Large intestine (tissue), 3 donors: ENCODE results near the gene LCN12. TPM values are rescaled to one million over a fixed set of nuclear protein-coding genes. Genes with fewer than 3 reads are reported as not detected.

Experiments used
- DNase-seq, 2 donors: peaks; one replicate each; pipeline versions ENCODE4 v3.0.0 to v3.0.0-alpha.2; 2013
- H3K27ac ChIP-seq: one replicate; pipeline ENCODE4 v1.5.1; 2013; ENCODE audit warnings: low read length
- H3K27me3 ChIP-seq: 2 replicates; pipeline ENCODE4 v1.6.1; 2013; ENCODE audit warnings: low read length; ENCODE audit not compliant: control insufficient read depth, insufficient read depth
- H3K36me3 ChIP-seq: 2 replicates; pipeline ENCODE4 v1.6.1; 2013; ENCODE audit warnings: low read length; ENCODE audit not compliant: control insufficient read depth, insufficient read depth
- H3K4me1 ChIP-seq: one replicate; pipeline ENCODE4 v1.6.1; 2013; ENCODE audit warnings: low read length; ENCODE audit not compliant: control insufficient read depth, insufficient read depth
- H3K4me3 ChIP-seq: one replicate; pipeline ENCODE4 v1.5.1; 2013; ENCODE audit warnings: low read length
- H3K9me3 ChIP-seq: one replicate; pipeline ENCODE4 v1.6.1; 2013; ENCODE audit warnings: mild to moderate bottlenecking, low read depth, low read length, moderate library complexity; ENCODE audit not compliant: control insufficient read depth
- WGBS: methylation state at CpG from one replicate; pipeline ENCODE4 v1.1.5; 2013; ENCODE audit warnings: low lambda C conversion rate; ENCODE audit not compliant: insufficient coverage; 5-methylcytosine and 5-hydroxymethylcytosine counted together
- polyA plus RNA-seq: library from polyadenylated mRNA; unstranded; fragments of 120-200 nt; gene quantifications from one replicate; pipeline ENCODE4 v1.2.1, GENCODE V29; 2013

LCN12 gene
- polyA plus RNA-seq, 1 donor, result 121 TPM

- peaks cover 46% of the 10 kb centered on the region for H3K36me3 ChIP-seq
- H3K27ac ChIP-seq, result no peak overlapping the region
- no peak overlapping the region for H3K4me3 ChIP-seq
- peaks cover 12% of the 10 kb centered on the region for H3K4me1 ChIP-seq
- no CpG with 5 or more reads among the region's 16 CpGs for WGBS
- H3K9me3 ChIP-seq, result peaks cover 28% of the 10 kb centered on the region
- DNase-seq, result no peak
- no peaks in the 10 kb centered on the region for H3K27me3 ChIP-seq
These were observed 12.0 kb upstream of the LCN12 start for GRCh38 chr9:136939996-136940525.

DNA sequence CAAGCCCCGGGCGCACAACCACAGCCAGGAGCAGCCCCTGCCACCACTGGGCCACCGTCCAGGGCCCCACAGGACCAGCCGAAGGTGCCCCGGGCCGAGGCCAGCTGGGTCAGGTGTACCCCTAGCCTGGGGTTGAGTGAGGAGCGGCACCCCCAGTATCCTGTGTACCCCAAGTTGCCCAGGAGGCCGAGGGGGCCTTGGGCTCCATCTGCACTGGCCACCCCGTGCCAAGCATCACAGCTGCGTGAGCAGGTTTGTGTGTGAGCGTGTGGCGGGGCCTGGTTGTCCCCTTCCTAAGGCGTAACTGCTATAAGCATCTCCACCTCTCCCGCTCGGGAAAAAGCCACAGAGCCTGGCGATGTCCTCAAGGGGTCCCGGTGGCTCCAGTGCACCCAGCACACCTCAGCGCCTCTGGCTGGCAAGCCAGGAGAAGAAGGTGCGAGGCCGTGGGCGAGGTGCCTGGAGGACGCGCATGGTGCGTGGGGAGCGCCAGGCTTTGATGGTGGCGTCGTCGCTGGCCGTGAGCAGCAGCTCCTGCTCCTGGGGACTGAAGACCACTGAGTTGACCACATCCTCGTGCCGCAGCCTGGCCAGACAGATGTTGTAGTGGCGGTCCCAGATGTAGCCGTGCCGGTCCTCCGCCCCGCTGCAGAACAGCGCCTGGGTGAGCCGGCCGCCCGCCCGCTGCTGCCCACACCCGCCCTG is 11.4 kb upstream of the LCN12 start:
- peaks cover 18% of the 10 kb centered on the region for H3K4me1 ChIP-seq
- no CpG with 5 or more reads among the region's 42 CpGs for WGBS
- no peak for DNase-seq

DNA sequence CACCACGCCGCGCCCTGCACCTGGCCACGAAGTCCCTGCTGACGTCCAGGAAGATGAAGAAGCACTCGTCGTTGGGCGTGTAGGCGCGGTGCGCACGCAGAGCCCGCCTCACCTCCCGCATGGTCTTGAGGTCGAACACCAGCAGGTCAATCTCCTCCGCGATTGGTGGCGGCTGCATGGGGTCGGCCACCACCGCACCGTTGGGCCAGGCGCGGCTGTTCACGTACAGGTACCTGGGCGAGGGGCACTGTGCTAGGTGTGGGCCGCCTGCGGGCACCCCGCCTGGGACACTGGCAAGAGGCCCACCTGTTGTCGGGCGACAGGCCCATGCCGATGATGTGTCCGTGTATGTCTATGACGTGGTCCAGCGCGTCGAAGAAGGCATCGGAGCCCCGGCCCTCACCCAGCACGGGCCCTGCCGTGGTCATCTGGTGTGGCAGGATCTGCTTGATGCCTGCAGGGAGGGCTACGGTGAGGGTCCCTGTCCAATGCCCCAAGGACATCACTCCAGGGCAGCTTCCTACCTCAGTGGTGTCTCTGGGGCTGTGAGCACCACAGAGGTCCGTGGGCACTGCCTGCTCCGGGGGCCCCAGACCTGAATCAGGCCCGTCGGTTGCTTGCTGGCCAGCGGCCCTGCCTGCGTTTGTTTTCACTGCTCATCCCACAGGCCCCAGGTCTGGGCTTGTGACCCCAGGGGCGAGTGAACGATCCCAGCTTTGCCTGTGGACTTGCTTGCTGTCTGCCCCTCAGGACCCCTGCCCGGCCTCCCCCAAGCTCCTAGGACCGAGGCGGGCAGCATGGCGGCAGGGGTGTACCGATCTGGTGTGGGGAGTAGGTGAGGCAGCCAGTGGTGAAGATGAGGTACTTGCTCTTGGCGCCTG is 10.6 kb upstream of the LCN12 start:
- Histone ChIP-seq H3K4me1 (peaks cover 26% of the 10 kb centered on the region), H3K27me3 (no peaks in the 10 kb centered on the region), H3K9me3 (peaks cover 28% of the 10 kb centered on the region), H3K27ac (no peak overlapping the region), H3K36me3 (peaks cover 46% of the 10 kb centered on the region), H3K4me3 (no peak overlapping the region)
- DNase-seq, result no peak
- no CpG with 5 or more reads among the region's 55 CpGs for WGBS

More for the DNA sequence above, 11.4 kb upstream of the LCN12 start:
- H3K4me3 ChIP-seq, result no peak overlapping the region
- H3K27ac ChIP-seq, result no peak overlapping the region
- H3K27me3 ChIP-seq, result no peaks in the 10 kb centered on the region
- H3K36me3 ChIP-seq, result peaks cover 46% of the 10 kb centered on the region
- peaks cover 28% of the 10 kb centered on the region for H3K9me3 ChIP-seq

- peaks cover 28% of the 10 kb centered on the region for H3K9me3 ChIP-seq
- no peak overlapping the region for H3K27ac ChIP-seq
- H3K4me3 ChIP-seq, result no peak overlapping the region
- no peak for DNase-seq
- no CpG with 5 or more reads among the region's 60 CpGs for WGBS
- peaks cover 46% of the 10 kb centered on the region for H3K36me3 ChIP-seq
- peaks cover 27% of the 10 kb centered on the region for H3K4me1 ChIP-seq
- no peaks in the 10 kb centered on the region for H3K27me3 ChIP-seq
These were observed 9.8 kb upstream of the LCN12 start for GRCh38 chr9:136942112-136942880.

GRCh38 chr9:136942881-136943230 is 9.2 kb upstream of the LCN12 start:
- H3K27me3 ChIP-seq, result no peaks in the 10 kb centered on the region
- WGBS, result no CpG with 5 or more reads among the region's 16 CpGs
- peaks cover 43% of the 10 kb centered on the region for H3K36me3 ChIP-seq
- H3K4me1 ChIP-seq, result peaks cover 30% of the 10 kb centered on the region
- no peak overlapping the region for H3K27ac ChIP-seq
- H3K4me3 ChIP-seq, result peak overlapping the region; percentile 98
- no peak for DNase-seq
- H3K9me3 ChIP-seq, result peaks cover 23% of the 10 kb centered on the region

DNA sequence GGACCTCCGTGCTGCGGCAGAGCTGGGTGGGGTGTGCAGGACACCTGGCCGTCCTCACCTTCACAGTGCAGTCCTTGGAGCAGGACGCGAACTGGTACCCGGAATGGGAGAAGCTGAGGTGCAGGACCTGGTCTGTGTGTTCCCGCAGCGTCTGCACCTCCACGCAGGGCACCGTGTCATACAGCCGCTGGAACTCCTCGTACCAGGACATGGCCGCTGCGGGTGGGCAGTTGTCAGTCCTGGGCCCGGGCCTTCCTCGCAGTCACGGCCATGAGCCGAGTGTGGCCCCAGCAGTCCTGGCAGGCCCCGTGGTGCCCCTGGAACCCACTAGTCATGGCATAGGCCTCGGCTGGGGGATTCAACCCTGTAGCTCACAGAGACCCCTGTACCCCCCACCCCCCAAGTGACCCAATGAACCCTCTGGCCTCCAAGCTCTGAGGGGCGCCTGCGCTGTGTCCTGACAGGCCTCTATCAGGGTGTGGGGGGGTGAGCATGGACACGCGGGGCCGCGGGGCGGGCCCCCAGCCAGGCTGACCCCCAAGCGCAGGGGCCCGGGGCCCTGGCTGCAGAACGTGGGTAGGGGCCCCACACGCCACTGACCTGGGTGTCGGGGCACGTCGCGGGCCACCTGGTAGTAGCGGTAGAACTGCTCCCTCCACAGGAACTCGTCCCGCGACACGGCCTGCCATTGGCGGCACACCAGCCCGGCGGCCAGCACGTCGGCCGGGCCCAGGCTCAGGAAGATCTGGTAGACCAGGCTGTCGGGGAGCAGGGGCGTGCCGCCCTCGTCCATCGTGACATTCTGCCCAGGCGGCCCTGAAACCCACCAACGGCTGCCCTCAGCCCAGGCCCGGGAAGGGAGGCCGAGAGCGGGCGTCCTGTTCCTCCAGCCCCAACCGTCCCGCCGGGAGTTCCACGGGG is 8.5 kb upstream of the LCN12 start:
- Histone ChIP-seq H3K4me3 (peak overlapping the region; percentile 98), H3K9me3 (peaks cover 23% of the 10 kb centered on the region), H3K27ac (peak overlapping the region; percentile 55), H3K4me1 (peaks cover 35% of the 10 kb centered on the region), H3K27me3 (no peaks in the 10 kb centered on the region), H3K36me3 (peaks cover 43% of the 10 kb centered on the region)
- no CpG with 5 or more reads among the region's 61 CpGs for WGBS
- no peak for DNase-seq

DNA sequence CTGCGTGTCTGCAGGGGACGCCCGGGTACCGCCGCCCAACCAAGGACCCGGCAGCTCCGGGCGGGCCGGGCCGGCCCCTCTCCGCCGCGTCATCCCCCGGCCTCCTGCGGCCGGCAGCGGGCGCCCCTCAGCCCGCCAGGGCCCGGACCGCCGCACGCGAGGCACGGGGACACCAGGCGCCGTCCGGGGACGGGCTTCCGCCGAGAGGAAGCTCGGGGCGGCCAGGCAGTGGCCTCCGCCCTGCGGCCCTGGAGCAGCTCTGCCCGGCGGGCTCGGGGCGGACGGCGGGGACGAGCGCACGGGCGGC is 7.9 kb upstream of the LCN12 start:
- H3K4me3 ChIP-seq, result peak overlapping the region; percentile 98
- no peak for DNase-seq
- peaks cover 39% of the 10 kb centered on the region for H3K4me1 ChIP-seq
- peaks cover 23% of the 10 kb centered on the region for H3K9me3 ChIP-seq
- peak overlapping the region; percentile 55 for H3K27ac ChIP-seq
- peaks cover 42% of the 10 kb centered on the region for H3K36me3 ChIP-seq
- WGBS, result no CpG with 5 or more reads among the region's 45 CpGs
- no peaks in the 10 kb centered on the region for H3K27me3 ChIP-seq

DNA sequence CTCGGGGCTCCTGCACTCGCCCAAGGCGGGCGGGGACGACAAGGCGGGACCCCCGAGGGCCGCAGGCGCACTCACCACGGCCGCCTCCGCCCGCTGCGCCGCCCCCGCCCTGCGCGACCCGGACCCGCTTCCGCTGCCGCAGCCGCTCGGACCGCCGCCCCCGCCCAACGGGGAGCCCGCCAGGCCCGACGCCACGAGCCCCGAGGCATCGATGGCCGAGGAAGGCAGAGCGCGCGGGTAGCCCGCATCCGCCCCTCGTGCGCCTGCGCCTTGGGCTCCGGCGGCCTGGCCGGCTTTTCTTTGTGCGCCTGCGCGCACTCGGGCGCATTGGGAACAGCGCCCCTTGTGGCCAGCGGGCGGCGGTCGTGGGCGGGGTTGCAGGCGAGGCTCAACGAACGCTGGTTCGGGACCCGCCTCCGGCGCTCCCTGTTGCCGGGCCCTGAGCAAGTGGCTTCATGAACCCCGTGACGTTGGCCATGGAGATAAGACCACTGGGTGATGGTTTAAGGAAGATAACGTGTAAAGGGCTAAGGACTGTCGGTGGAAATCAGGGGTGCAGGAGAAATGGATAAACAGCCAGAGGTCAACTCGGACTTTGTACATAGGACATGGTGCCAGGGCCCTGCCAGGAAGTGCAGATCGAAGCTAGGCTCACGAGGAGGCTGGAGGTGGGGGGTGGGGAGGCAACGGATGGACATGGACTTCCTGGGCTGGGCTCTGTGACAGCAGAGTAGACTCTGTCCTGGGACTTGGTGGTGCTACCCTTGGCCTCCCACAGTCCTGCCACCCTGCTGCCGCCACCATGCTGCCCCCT is 7.3 kb upstream of the LCN12 start, which contains the start of the genes C8G and FBXW5:
Gene C8G (plus strand): TSS at position 725 of the 814 bp plus-strand sequence. CDS start 78 bp downstream, at position 803.
Gene FBXW5 (minus strand): TSS at position 220 of the 814 bp plus-strand sequence. CDS start 655 bp downstream, outside the sequence.
- peak; percentile 95 to 96 for DNase-seq
- peak within 1 kb of the TSS; percentile 73 for H3K27ac ChIP-seq
- peak within 1 kb of the TSS; percentile 98 for H3K4me3 ChIP-seq
- H3K36me3 ChIP-seq, result peaks cover 36% of the 10 kb centered on the region
- H3K9me3 ChIP-seq, result peaks cover 23% of the 10 kb centered on the region
- H3K27me3 ChIP-seq, result no peaks in the 10 kb centered on the region
- peaks cover 41% of the 10 kb centered on the region for H3K4me1 ChIP-seq
- no CpG with 5 or more reads among the region's 74 CpGs for WGBS
